GM12864 (cell line): Measurements from ENCODE around the gene SRCAP.
A peak's percentile ranks its signal among the peaks of the same experiment; 100 is the strongest.

Experiments used
- DNase-seq: peaks from one replicate; pipeline ENCODE4 v3.0.0-alpha.2; 2011; ENCODE audit warnings: low read depth
- H3K4me3 ChIP-seq: 2 replicates; pipeline ENCODE4 v1.5.1; 2011; ENCODE audit warnings: mild to moderate bottlenecking, low read depth, low read length, control low read depth
- TF ChIP-seq, protein P1 (sequence below): IDR thresholded peaks from 2 replicates; pipeline ENCODE4 v1.5.1; 2011; ENCODE audit warnings: low read depth, mild to moderate bottlenecking, moderate library complexity, low read length, control low read depth, inconsistent platforms; ENCODE audit errors: missing control alignments

Gene SRCAP

DNA sequence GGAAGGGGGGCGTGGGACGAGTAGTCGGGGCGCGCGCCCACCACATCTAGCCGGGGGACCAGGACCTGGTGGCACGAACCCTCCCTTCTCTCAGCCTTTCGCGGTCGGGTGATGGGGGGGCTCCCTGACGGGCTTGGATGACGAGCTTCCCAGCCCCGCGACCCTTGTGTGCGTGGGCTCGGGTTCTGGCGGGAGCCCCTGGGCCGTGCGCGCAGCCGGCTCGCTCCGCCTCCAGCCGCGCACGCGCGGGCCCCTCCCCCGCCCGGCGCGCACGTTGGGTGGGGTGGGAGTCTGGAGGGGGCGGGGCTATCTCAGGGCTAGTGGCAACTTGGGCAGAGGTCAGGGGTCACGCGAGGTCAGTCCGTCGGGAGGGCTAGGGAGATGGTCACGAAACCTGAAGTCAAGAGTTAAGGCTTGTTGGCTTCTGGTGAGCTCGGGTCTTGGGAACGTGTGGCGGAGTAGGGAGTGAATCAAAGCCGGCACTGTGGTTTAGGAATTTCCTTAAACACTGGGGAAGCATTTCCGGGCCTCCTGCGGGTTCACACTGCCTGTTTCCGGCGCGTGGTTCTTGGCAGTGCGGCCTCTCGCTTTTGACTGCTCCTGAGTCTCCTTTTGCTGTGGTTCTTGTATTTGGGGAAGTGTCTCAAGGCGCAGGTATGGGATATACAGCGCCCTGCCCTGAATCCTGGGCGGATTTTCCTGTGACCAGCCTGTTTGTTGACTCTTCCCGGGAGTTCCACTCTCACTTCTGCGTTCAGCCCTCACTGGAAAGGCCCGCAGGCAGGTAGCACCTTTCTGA is at the start of gene SRCAP:
Gene SRCAP (plus strand): TSS at position 356 of the 799 bp plus-strand sequence. CDS start 1,654 bp downstream, outside the sequence.
- H3K4me3 ChIP-seq, result peak within 1 kb of the TSS; percentile 91
- no peak for DNase-seq
- TF ChIP-seq, protein P1, sequence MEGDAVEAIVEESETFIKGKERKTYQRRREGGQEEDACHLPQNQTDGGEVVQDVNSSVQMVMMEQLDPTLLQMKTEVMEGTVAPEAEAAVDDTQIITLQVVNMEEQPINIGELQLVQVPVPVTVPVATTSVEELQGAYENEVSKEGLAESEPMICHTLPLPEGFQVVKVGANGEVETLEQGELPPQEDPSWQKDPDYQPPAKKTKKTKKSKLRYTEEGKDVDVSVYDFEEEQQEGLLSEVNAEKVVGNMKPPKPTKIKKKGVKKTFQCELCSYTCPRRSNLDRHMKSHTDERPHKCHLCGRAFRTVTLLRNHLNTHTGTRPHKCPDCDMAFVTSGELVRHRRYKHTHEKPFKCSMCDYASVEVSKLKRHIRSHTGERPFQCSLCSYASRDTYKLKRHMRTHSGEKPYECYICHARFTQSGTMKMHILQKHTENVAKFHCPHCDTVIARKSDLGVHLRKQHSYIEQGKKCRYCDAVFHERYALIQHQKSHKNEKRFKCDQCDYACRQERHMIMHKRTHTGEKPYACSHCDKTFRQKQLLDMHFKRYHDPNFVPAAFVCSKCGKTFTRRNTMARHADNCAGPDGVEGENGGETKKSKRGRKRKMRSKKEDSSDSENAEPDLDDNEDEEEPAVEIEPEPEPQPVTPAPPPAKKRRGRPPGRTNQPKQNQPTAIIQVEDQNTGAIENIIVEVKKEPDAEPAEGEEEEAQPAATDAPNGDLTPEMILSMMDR, result no peak

GRCh38 chr16:30649725-30650368 is 49.1 kb upstream of the SRCAP start:
- H3K4me3 ChIP-seq, result peak overlapping the region; percentile 35
- no peak for DNase-seq
- TF ChIP-seq, protein P1, result no peak

GRCh38 chr16:30650369-30651123 is 48.4 kb upstream of the SRCAP start, which contains the start of gene PRR14:
TSS of gene PRR14 (plus strand) at chr16:30650960. CDS start at chr16:30651646, 686 bp downstream.
- DNase-seq, result peak; percentile 98
- TF ChIP-seq, protein P1, result no peak
- H3K4me3 ChIP-seq, result peak within 1 kb of the TSS; percentile 70

GRCh38 chr16:30651124-30652004 is 47.6 kb upstream of the SRCAP start:
- DNase-seq, result no peak
- TF ChIP-seq, protein P1, result peak; percentile 77
- H3K4me3 ChIP-seq, result peak overlapping the region; percentile 70

DNA sequence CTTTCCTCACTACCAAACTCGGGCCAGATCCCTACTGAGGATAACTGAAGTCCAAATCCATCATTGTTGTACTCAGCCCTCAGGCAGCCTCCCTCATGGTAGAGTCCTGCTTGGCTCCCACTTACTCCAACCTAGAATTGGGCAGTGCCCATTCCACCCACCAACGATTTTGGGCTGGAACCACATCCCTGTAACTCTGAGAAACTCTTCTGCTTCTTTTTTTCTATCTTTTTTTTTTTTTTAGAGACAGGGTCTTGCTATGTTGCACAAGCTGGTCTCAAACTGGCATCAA is 47.0 kb upstream of the SRCAP start:
- peak overlapping the region; percentile 70 for H3K4me3 ChIP-seq
- DNase-seq, result no peak
- TF ChIP-seq, protein P1, result no peak

DNA sequence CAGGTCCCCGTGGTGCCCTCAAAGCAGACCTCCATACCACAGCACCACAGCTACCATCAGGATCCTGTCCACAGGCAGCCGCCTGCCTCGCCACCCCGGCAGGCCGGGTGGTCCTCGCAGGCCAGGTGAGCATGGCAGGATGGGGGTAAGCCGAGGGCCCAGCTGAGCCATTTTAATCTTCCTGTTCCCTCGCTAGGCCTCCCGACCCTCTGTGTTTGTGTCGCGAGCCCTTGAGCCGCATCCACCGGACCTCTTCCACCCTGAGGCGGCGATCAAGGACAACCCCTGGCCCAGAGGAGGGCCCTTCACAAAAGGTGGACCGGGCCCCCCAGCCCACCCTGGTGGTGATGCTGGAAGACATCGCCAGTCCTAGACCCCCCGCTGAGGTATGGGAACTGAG is 46.3 kb upstream of the SRCAP start:
- no peak for DNase-seq
- TF ChIP-seq, protein P1, result no peak
- no peak overlapping the region for H3K4me3 ChIP-seq
